Lower leg skin (tissue), 3 donors: Measurements from ENCODE around the gene UTP15.

Source experiments
- CTCF ChIP-seq, 3 donors: fragments of 450-650 bp; IDR thresholded peaks; one replicate each; pipeline ENCODE4 v1.5.1; 2016; ENCODE audit warnings: antibody characterized with exemption in 3 of 3, mild to moderate bottlenecking in 3 of 3, moderate library complexity in 2 of 3
- POLR2A ChIP-seq, 2 donors: fragments of 450-650 bp; IDR thresholded peaks; one replicate each; pipeline ENCODE4 v1.6.1; 2016 to 2017; ENCODE audit warnings: antibody characterized with exemption in 2 of 2, mild to moderate bottlenecking in 1 of 2, moderate library complexity in 1 of 2

- no peak for TF ChIP-seq CTCF (IDR thresholded peaks at IDR 0.05)
- no peak for TF ChIP-seq POLR2A (IDR thresholded peaks at IDR 0.05)
These were observed 41.7 kb upstream of the UTP15 start for GRCh38 chr5:73523861-73524260.
